IMR-90 (cell line): ENCODE data around the gene ANKS3.

Experiments
- BHLHE40 ChIP-seq: fragments of 150-350 bp; IDR thresholded peaks from 2 replicates; pipeline ENCODE4 v1.6.1; 2016; ENCODE audit warnings: mild to moderate bottlenecking, low read depth, low read length
- CEBPB ChIP-seq: IDR thresholded peaks from 2 replicates; pipeline ENCODE4 v1.6.1; 2012; ENCODE audit warnings: low read depth, low read length, improper control_type of control experiment
- CHD1 ChIP-seq: IDR thresholded peaks from 2 replicates; pipeline ENCODE4 v1.6.1; 2012; ENCODE audit warnings: low read depth, low read length, improper control_type of control experiment
- CTCF ChIP-seq: conservative IDR thresholded peaks from 2 replicates; pipeline ENCODE4 v1.5.1; 2012; ENCODE audit warnings: mild to moderate bottlenecking, low read depth, low read length, improper control_type of control experiment
- ELK1 ChIP-seq: fragments of 150-350 bp; IDR thresholded peaks from 2 replicates; pipeline ENCODE4 v1.6.1; 2016; ENCODE audit warnings: low read depth, mild to moderate bottlenecking, low read length, moderate library complexity, borderline replicate concordance
- FOS ChIP-seq: fragments of 150-350 bp; IDR thresholded peaks from 2 replicates; pipeline ENCODE4 v1.6.1; 2016; ENCODE audit warnings: low read depth, low read length
- MAZ ChIP-seq: IDR thresholded peaks from 2 replicates; pipeline ENCODE4 v1.6.1; 2012; ENCODE audit warnings: low read depth, mild to moderate bottlenecking, low read length, improper control_type of control experiment, moderate library complexity, borderline replicate concordance
- MXI1 ChIP-seq: IDR thresholded peaks from 2 replicates; pipeline ENCODE4 v1.6.1; 2012; ENCODE audit warnings: low read depth, mild to moderate bottlenecking, low read length, moderate library complexity, borderline replicate concordance
- NFE2L2 ChIP-seq: fragments of 150-350 bp; IDR thresholded peaks from 2 replicates; pipeline ENCODE4 v1.6.1; 2016; ENCODE audit warnings: low read depth, mild to moderate bottlenecking, low read length
- POLR2A ChIP-seq: IDR thresholded peaks from 2 replicates; pipeline ENCODE4 v1.6.1; 2012; ENCODE audit warnings: mild to moderate bottlenecking, low read depth, low read length
- RCOR1 ChIP-seq: IDR thresholded peaks from 2 replicates; pipeline ENCODE4 v1.6.1; 2012; ENCODE audit warnings: mild to moderate bottlenecking, low read length, improper control_type of control experiment; ENCODE audit not compliant: insufficient replicate concordance
- RFX5 ChIP-seq: IDR thresholded peaks from 2 replicates; pipeline ENCODE4 v1.8.0; 2012; ENCODE audit warnings: low read depth, mild to moderate bottlenecking, low read length, moderate library complexity
- SMC3 ChIP-seq: fragments of 150-350 bp; IDR thresholded peaks from 2 replicates; pipeline ENCODE4 v1.6.1; 2016; ENCODE audit warnings: low read depth, mild to moderate bottlenecking, antibody characterized with exemption, low read length, moderate library complexity

GRCh38 chr16:4699046-4699556 lies 35.0 kb downstream of the ANKS3 start:
- TF ChIP-seq NFE2L2 (no peak), CTCF (no peak), POLR2A (no peak), CEBPB (no peak), RCOR1 (no peak), MAZ (no peak), SMC3 (no peak), ELK1 (no peak), FOS (no peak), MXI1 (no peak), RFX5 (no peak), BHLHE40 (no peak), CHD1 (no peak)
